Immature natural killer cell (primary cell): ENCODE data around the gene IGSF9B. TPM values are rescaled to one million over a fixed set of nuclear protein-coding genes. Genes with fewer than 3 reads are reported as not detected.

Source experiments
- DNase-seq, 3 donors: peaks; one replicate each; pipeline ENCODE4 v3.0.0; 2022; ENCODE audit warnings: mixed read lengths in 1 of 3
- H3K27ac Mint-ChIP-seq, 6 donors: one replicate each; pipeline ENCODE4 v1.8.0; 2020; ENCODE audit warnings: mixed read lengths in 6 of 6, mild to moderate bottlenecking in 5 of 6, inconsistent platforms in 4 of 6, moderate library complexity in 3 of 6
- H3K27me3 Mint-ChIP-seq, 3 donors: one replicate each; pipeline ENCODE4 v1.8.0; 2020 to 2021; ENCODE audit warnings: low read depth in 3 of 3, mild to moderate bottlenecking in 3 of 3, mixed read lengths in 3 of 3, moderate library complexity in 3 of 3, inconsistent platforms in 1 of 3
- H3K36me3 Mint-ChIP-seq, 3 donors: one replicate each; pipeline ENCODE4 v1.8.0; 2020; ENCODE audit warnings: mixed read lengths in 3 of 3, inconsistent platforms in 2 of 3, mild to moderate bottlenecking in 2 of 3
- H3K4me1 Mint-ChIP-seq, 2 donors: one replicate each; pipeline ENCODE4 v1.8.0; 2020; ENCODE audit warnings: inconsistent platforms in 2 of 2, mild to moderate bottlenecking in 2 of 2, mixed read lengths in 2 of 2, moderate library complexity in 1 of 2
- H3K4me3 Mint-ChIP-seq, 5 donors: one replicate each; pipeline ENCODE4 v1.8.0; 2020; ENCODE audit warnings: mild to moderate bottlenecking in 5 of 5, mixed read lengths in 5 of 5, inconsistent platforms in 3 of 5, moderate library complexity in 3 of 5
- H3K9me3 Mint-ChIP-seq, 6 donors: one replicate each; pipeline ENCODE4 v1.8.0; 2020; ENCODE audit warnings: mild to moderate bottlenecking in 6 of 6, mixed read lengths in 6 of 6, inconsistent platforms in 4 of 6, moderate library complexity in 3 of 6
- polyA plus RNA-seq, 3 donors: library from polyadenylated mRNA; unstranded; fragments of 300-500 nt; fragmentation: Illumina TruSeq; gene quantifications; one replicate each; pipeline ENCODE4 v1.2.3, GENCODE V29; 2021

Gene IGSF9B
- polyA plus RNA-seq, 3 donors from 2014 or later = 0.22 to 0.45 TPM; not detected in 1

- H3K9me3 Mint-ChIP-seq = no peaks in the 10 kb centered on the region
- H3K4me1 Mint-ChIP-seq = peaks cover 6 to 11% of the 10 kb centered on the region in 2 donors
- no peak overlapping the region for H3K4me3 Mint-ChIP-seq
Observed at GRCh38 chr11:133924661-133925060, 32.1 kb downstream of the IGSF9B start.

GRCh38 chr11:133922078-133922870, 34.5 kb downstream of the IGSF9B start:
- no peaks in the 10 kb centered on the region for H3K9me3 Mint-ChIP-seq
- H3K36me3 Mint-ChIP-seq = no peaks in the 10 kb centered on the region
- H3K27ac Mint-ChIP-seq = no peak overlapping the region
- no peak for DNase-seq
- H3K4me1 Mint-ChIP-seq = no peaks in the 10 kb centered on the region
- H3K27me3 Mint-ChIP-seq = peaks cover 0 to 3% (median 0%) of the 10 kb centered on the region in 3 donors
- no peak overlapping the region for H3K4me3 Mint-ChIP-seq

More at GRCh38 chr11:133924661-133925060, 32.1 kb downstream of the IGSF9B start:
- DNase-seq = no peak
- no peaks in the 10 kb centered on the region for H3K36me3 Mint-ChIP-seq
- peaks cover 0 to 4% (median 2%) of the 10 kb centered on the region in 3 donors for H3K27me3 Mint-ChIP-seq
- H3K27ac Mint-ChIP-seq = no peak overlapping the region

- H3K4me1 Mint-ChIP-seq = no peaks in the 10 kb centered on the region
- H3K9me3 Mint-ChIP-seq = no peaks in the 10 kb centered on the region
- no peaks in the 10 kb centered on the region for H3K36me3 Mint-ChIP-seq
- H3K27ac Mint-ChIP-seq = no peak overlapping the region
- no peak overlapping the region for H3K4me3 Mint-ChIP-seq
- H3K27me3 Mint-ChIP-seq = peaks cover 0 to 4% (median 0%) of the 10 kb centered on the region in 3 donors
- no peak for DNase-seq
Observed at GRCh38 chr11:133921513-133921912, 35.3 kb downstream of the IGSF9B start.

- DNase-seq = no peak
- Mint-ChIP-seq H3K9me3 (no peaks in the 10 kb centered on the region), H3K27me3 (peaks cover 0 to 4% (median 0%) of the 10 kb centered on the region in 3 donors), H3K36me3 (no peaks in the 10 kb centered on the region), H3K4me3 (no peak overlapping the region), H3K27ac (no peak overlapping the region), H3K4me1 (no peaks in the 10 kb centered on the region)
Observed at GRCh38 chr11:133921026-133921425, 35.7 kb downstream of the IGSF9B start.

- H3K27ac Mint-ChIP-seq = no peak overlapping the region
- no peak overlapping the region for H3K4me3 Mint-ChIP-seq
- H3K4me1 Mint-ChIP-seq = no peaks in the 10 kb centered on the region
Observed at GRCh38 chr11:133920109-133920990, 36.4 kb downstream of the IGSF9B start.

GRCh38 chr11:133919330-133920108, 37.2 kb downstream of the IGSF9B start:
- no peak overlapping the region for H3K4me3 Mint-ChIP-seq
- no peak overlapping the region for H3K27ac Mint-ChIP-seq
- H3K36me3 Mint-ChIP-seq = no peaks in the 10 kb centered on the region

More at GRCh38 chr11:133920109-133920990, 36.4 kb downstream of the IGSF9B start:
- DNase-seq = no peak
- H3K27me3 Mint-ChIP-seq = peaks cover 0 to 4% (median 0%) of the 10 kb centered on the region in 3 donors
- no peaks in the 10 kb centered on the region for H3K9me3 Mint-ChIP-seq
- no peaks in the 10 kb centered on the region for H3K36me3 Mint-ChIP-seq

GRCh38 chr11:133918608-133919260, 38.0 kb downstream of the IGSF9B start:
- Mint-ChIP-seq H3K4me3 (peak overlapping the region in 2 of 5 donors; percentile 35 to 61), H3K4me1 (no peaks in the 10 kb centered on the region), H3K27me3 (peaks cover 0 to 4% (median 0%) of the 10 kb centered on the region in 3 donors), H3K9me3 (no peaks in the 10 kb centered on the region), H3K27ac (no peak overlapping the region), H3K36me3 (no peaks in the 10 kb centered on the region)
- no peak for DNase-seq

More at GRCh38 chr11:133919330-133920108, 37.2 kb downstream of the IGSF9B start:
- Mint-ChIP-seq H3K4me1 (no peaks in the 10 kb centered on the region), H3K9me3 (no peaks in the 10 kb centered on the region), H3K27me3 (peaks cover 0 to 4% (median 0%) of the 10 kb centered on the region in 3 donors)
- no peak for DNase-seq

GRCh38 chr11:133917921-133918607, 38.7 kb downstream of the IGSF9B start:
- peaks cover 0 to 4% (median 0%) of the 10 kb centered on the region in 3 donors for H3K27me3 Mint-ChIP-seq
- peak overlapping the region in 1 of 5 donors; percentile 42 for H3K4me3 Mint-ChIP-seq
- H3K9me3 Mint-ChIP-seq = no peaks in the 10 kb centered on the region
- H3K27ac Mint-ChIP-seq = no peak overlapping the region
- H3K36me3 Mint-ChIP-seq = no peaks in the 10 kb centered on the region
- DNase-seq = no peak
- H3K4me1 Mint-ChIP-seq = no peaks in the 10 kb centered on the region

- no peak overlapping the region for H3K4me3 Mint-ChIP-seq
- DNase-seq = no peak
- peaks cover 0 to 3% (median 0%) of the 10 kb centered on the region in 3 donors for H3K36me3 Mint-ChIP-seq
- H3K27me3 Mint-ChIP-seq = peaks cover 0 to 4% (median 2%) of the 10 kb centered on the region in 3 donors
- no peaks in the 10 kb centered on the region for H3K4me1 Mint-ChIP-seq
- no peak overlapping the region for H3K27ac Mint-ChIP-seq
- H3K9me3 Mint-ChIP-seq = no peaks in the 10 kb centered on the region
Observed at GRCh38 chr11:133916784-133917440, 39.9 kb downstream of the IGSF9B start.

GRCh38 chr11:133913761-133914160, 43.0 kb downstream of the IGSF9B start:
- H3K27ac Mint-ChIP-seq = no peak overlapping the region
- no peak for DNase-seq
- peaks cover 0 to 3% (median 0%) of the 10 kb centered on the region in 3 donors for H3K36me3 Mint-ChIP-seq
- H3K4me3 Mint-ChIP-seq = no peak overlapping the region
- H3K4me1 Mint-ChIP-seq = no peaks in the 10 kb centered on the region
- peaks cover 2 to 3% (median 2%) of the 10 kb centered on the region in 3 donors for H3K27me3 Mint-ChIP-seq
- H3K9me3 Mint-ChIP-seq = no peaks in the 10 kb centered on the region

- Mint-ChIP-seq H3K27ac (no peak overlapping the region), H3K36me3 (peaks cover 0 to 3% (median 0%) of the 10 kb centered on the region in 3 donors)
Observed at GRCh38 chr11:133911171-133911570, 45.6 kb downstream of the IGSF9B start.

GRCh38 chr11:133910101-133910500, 46.7 kb downstream of the IGSF9B start:
- H3K36me3 Mint-ChIP-seq = peaks cover 0 to 3% (median 0%) of the 10 kb centered on the region in 3 donors
- DNase-seq = no peak
- H3K9me3 Mint-ChIP-seq = no peaks in the 10 kb centered on the region
- H3K4me1 Mint-ChIP-seq = no peaks in the 10 kb centered on the region
- no peak overlapping the region for H3K4me3 Mint-ChIP-seq
- peaks cover 0 to 3% (median 3%) of the 10 kb centered on the region in 3 donors for H3K27me3 Mint-ChIP-seq
- no peak overlapping the region for H3K27ac Mint-ChIP-seq

More at GRCh38 chr11:133911171-133911570, 45.6 kb downstream of the IGSF9B start:
- Mint-ChIP-seq H3K4me3 (no peak overlapping the region), H3K9me3 (no peaks in the 10 kb centered on the region), H3K27me3 (peaks cover 0 to 3% (median 3%) of the 10 kb centered on the region in 3 donors), H3K4me1 (no peaks in the 10 kb centered on the region)
- no peak for DNase-seq
